ENCODE results near the gene VPS13C.

- no peak for TF ChIP-seq SUZ12 (IDR thresholded peaks at IDR 0.05; ENCODE audit: extremely low read depth, insufficient read depth, insufficient read length)
- no peak for TF ChIP-seq YY1 (IDR thresholded peaks at IDR 0.05; ENCODE audit: insufficient read depth, insufficient read length)
Measured at GRCh38 chr15:62104401-62104800, 44.2 kb upstream of the VPS13C start.

All from NT2/D1 (cell line).